Measurements from ENCODE around the gene KCNB1. TPM values are rescaled to one million over a fixed set of nuclear protein-coding genes. Genes with fewer than 3 reads are reported as not detected.

The KCNB1 gene
- total RNA-seq, 4 donors from 2014 or later: 0.29 to 32.5 (median 7.0) TPM

- DNase-seq: no peak
- Histone ChIP-seq H3K27me3 (no peaks in the 10 kb centered on the region), H3K36me3 (no peaks in the 10 kb centered on the region), H3K4me1 (no peaks in the 10 kb centered on the region), H3K27ac (no peak overlapping the region), H3K4me3 (no peak overlapping the region), H3K9me3 (no peaks in the 10 kb centered on the region)
- TF ChIP-seq CTCF (IDR thresholded peaks at IDR 0.05) (no peak), POLR2A (IDR thresholded peaks at IDR 0.05) (no peak)
- intact Hi-C loops (cut with DNase I; ENCODE audit: low total_unique reads): no loop called here
Measured at GRCh38 chr20:49435639-49436038, 46.8 kb downstream of the KCNB1 start.

DNA sequence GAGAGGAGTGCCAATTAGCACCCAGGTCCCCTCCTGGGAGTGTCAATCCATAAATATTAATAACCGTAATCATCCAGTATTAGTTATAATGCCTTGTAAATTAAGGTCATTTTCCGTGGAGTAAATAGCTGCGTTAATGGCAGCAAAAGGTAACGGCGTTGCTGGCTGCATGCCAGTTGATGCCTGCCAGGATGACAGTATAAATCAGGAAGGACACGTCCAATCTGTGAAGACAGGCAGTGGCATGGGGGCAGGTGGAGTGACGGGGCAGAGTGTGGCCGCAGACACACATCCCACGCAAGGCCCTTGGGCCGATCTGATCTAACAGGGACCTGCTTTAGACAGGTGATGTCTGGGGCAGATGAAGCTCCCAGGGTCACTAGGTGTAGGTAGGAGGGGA lies 49.1 kb downstream of the KCNB1 start:
- TF ChIP-seq CTCF (IDR thresholded peaks at IDR 0.05) (no peak), POLR2A (IDR thresholded peaks at IDR 0.05) (no peak)
- H3K27ac ChIP-seq: no peak overlapping the region

DNA sequence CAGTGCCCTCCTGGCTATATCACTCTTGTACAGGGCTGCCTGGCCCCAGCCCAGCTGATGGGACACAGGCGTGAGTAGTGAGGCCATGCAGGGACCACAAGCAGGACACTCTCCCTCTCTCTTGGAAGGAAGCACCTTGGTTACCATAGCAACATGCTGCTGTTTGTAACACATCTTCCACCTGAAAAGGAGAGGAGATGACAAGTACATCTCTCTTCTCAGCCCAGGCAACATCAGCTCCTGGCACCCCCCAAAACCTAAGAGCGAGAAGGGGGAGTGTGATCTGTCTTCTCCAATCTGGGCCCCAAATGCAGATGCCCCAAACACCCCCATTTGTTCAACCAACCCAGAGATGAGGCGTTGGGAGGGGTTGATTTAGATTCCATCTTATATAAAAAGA lies 49.9 kb downstream of the KCNB1 start:
- Histone ChIP-seq H3K27ac (no peak overlapping the region), H3K36me3 (no peaks in the 10 kb centered on the region), H3K4me3 (no peak overlapping the region), H3K9me3 (no peaks in the 10 kb centered on the region), H3K4me1 (peaks cover 0 to 4% of the 10 kb centered on the region in 2 donors), H3K27me3 (no peaks in the 10 kb centered on the region)
- TF ChIP-seq CTCF (IDR thresholded peaks at IDR 0.05) (no peak), POLR2A (IDR thresholded peaks at IDR 0.05) (no peak)
- intact Hi-C loops (cut with DNase I; ENCODE audit: low total_unique reads): no loop called here
- DNase-seq: no peak

More for the DNA sequence above, 49.1 kb downstream of the KCNB1 start:
- Histone ChIP-seq H3K4me3 (no peak overlapping the region), H3K27me3 (no peaks in the 10 kb centered on the region), H3K9me3 (no peaks in the 10 kb centered on the region), H3K36me3 (no peaks in the 10 kb centered on the region), H3K4me1 (no peaks in the 10 kb centered on the region)
- no peak for DNase-seq
- intact Hi-C loops (cut with DNase I; ENCODE audit: low total_unique reads): no loop called here

GRCh38 chr20:49431329-49431728 lies 51.1 kb downstream of the KCNB1 start:
- intact Hi-C loops (cut with DNase I; ENCODE audit: low total_unique reads): no loop called here

DNA sequence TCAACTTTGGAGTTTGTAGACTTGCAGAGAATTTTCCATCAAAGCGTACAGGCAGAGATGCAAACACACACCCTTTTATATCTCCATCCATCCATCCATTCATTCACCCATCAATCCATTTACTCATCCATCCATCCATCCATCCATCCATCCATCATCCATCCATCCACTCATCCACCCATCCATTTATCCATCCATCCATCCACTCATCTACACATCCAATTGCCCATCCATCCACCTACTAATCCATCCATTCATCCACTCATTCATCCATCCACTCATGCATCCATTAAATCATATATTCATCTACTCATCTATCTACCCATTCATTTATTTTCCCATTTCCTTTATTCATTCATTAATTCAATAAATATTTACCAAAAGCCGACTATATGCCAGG lies 52.1 kb downstream of the KCNB1 start:
- no peaks in the 10 kb centered on the region for H3K27me3 ChIP-seq
- no peak for TF ChIP-seq POLR2A (IDR thresholded peaks at IDR 0.05)
- no peak for TF ChIP-seq CTCF (IDR thresholded peaks at IDR 0.05)
- intact Hi-C loops (cut with DNase I; ENCODE audit: low total_unique reads): no loop called here
- H3K36me3 ChIP-seq: no peaks in the 10 kb centered on the region
- no peak overlapping the region for H3K27ac ChIP-seq
- no peaks in the 10 kb centered on the region for H3K9me3 ChIP-seq
- H3K4me3 ChIP-seq: no peak overlapping the region
- H3K4me1 ChIP-seq: peaks cover 0 to 6% of the 10 kb centered on the region in 2 donors
- no peak for DNase-seq

More at GRCh38 chr20:49431329-49431728, 51.1 kb downstream of the KCNB1 start:
- H3K27ac ChIP-seq: no peak overlapping the region
- H3K4me3 ChIP-seq: no peak overlapping the region
- TF ChIP-seq POLR2A (IDR thresholded peaks at IDR 0.05) (no peak), CTCF (IDR thresholded peaks at IDR 0.05) (no peak)
- H3K9me3 ChIP-seq: no peaks in the 10 kb centered on the region
- H3K36me3 ChIP-seq: no peaks in the 10 kb centered on the region
- no peaks in the 10 kb centered on the region for H3K27me3 ChIP-seq
- DNase-seq: no peak
- H3K4me1 ChIP-seq: peaks cover 0 to 6% of the 10 kb centered on the region in 2 donors

Data from uterus (tissue), 4 donors.